GM19438 (cell line): Measurements from ENCODE around the gene SLC22A7.

ENCODE experiments used
- ATAC-seq: cut with Tn5 transposase; IDR thresholded peaks from one replicate; pipeline ENCODE4 v1.9.1; 2021; ENCODE audit warnings: low read depth; ENCODE audit not compliant: unreplicated experiment

The SLC22A7 gene

GRCh38 chr6:43264599-43265145, 33.4 kb upstream of the SLC22A7 start:
- no peak for ATAC-seq

DNA sequence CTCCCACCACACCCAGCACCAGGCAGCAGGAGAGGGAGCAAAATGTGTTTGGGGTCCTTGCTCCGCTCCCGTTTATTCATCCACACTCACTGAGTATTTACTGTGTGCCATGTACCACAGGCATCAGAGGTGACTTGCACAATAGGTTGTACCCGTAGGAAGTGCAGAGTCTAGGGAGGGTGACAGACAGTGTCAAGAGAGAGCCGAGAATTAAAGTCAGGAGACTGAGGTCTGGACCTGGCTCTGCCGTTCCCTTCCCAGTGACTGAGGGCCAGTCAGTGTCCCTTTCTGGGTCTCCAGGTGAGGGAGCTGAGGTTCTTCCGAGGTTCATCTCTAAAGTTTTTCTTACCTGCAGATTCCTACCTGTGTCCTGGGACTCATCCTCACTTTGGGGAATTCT, 32.5 kb upstream of the SLC22A7 start:
- no peak for ATAC-seq

DNA sequence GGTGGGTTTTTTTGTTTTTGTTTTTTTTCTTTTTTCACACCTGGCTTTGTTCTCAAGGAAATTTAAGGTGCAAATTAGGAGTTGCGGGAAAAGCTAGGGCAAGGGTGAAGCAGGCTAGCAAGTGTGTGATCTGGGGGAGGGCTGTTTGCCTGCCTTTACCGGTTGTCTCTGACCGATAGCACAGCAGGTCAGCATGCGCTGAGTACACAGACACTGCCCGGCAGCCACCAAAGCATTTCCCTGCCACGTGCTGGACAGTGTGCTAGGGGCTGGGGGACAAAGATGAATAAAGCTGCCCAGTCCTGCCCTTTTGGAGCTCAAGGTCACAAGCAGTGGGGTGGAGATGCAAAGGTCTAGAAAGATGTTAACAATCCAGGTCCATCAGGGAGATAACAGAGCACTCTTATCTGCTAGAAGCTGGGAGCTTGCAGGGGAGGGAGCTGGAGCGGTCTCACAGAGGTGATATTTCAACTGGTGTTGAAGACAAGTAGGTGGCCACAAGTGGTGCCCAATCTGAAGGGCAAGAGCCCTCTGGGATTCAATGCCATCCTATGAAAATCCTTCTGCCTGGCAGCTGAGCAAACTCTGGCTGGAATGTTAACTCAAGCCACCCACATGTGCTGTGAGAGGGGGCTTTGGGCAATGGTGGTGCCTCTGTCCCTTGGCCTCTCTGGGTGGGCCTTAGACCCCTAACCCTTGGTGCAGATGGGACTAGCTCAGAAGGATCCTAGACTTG, 30.3 kb upstream of the SLC22A7 start:
- no peak for ATAC-seq

- ATAC-seq = no peak
These were observed 29.7 kb upstream of the SLC22A7 start for GRCh38 chr6:43268355-43268700.

- ATAC-seq = no peak
These were observed 29.2 kb upstream of the SLC22A7 start for GRCh38 chr6:43268782-43269272.

DNA sequence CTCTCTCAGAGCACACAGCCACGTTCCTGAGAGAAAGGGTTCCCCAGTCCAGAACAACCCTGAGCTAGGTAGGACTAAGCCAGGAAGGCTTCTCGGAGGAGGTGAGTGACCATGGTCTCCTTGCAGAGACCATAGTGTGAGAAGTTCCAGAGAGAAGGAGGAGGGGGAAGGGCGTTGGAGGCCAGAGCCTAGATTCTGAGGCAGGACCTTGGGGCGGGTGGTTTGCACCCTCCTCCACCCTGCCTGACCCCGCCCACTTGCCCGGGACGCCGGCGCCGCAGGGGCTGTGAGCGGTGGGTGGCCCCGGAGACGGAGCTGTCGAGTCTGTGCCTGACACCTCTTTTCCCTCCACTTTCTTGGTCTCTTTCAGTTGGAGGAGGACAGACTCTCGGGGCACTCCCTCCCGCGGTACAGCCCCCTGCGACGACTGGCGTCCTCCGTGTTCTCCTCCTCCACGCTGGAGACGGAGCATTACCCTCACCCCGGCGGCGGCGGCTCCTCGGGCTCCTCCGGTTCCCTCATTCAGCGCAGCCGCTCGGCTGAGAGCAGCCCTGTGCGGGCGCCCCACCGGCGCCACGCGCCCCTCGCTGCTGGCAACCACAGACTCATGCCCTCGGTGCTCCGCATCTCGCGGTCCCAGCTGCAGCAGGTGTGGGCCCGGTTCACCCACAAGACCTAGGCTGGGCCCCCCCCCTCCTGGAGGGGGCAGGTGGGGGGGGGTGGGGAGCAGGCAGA, 28.6 kb upstream of the SLC22A7 start:
- ATAC-seq = no peak

DNA sequence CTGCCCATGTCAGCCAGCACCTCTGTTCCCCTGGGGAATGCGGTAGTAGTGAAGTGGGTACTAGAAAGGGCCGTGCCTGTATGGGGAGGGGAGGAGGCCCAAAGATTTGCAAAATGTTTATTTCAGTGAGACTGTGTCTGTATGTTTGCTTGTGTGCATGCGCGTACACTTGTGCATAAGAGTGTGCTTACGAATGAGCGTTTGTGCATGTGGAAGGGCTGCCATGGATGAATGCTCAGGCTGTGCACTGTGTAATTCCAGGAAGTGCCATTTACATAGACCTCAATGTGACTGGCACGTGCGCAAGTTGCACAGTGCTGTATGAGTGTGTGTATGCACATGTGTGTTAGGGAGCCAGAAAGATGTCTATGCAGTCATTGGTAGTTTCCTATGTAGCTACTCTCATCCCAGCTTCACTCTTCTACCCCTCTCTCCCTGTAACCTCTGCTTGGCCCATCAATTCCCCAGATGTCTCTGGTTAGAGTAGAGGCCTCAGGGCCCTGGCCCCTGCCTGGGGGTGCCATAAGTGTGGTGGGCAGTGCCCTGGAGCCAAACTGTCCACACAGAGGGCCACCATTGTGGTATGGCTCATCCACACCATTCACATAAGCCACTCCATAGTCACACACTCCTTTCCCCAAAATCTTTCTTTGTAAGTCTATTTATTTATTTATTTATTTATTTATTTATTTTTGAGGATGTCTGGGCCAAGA, 26.8 kb upstream of the SLC22A7 start:
- ATAC-seq = no peak

DNA sequence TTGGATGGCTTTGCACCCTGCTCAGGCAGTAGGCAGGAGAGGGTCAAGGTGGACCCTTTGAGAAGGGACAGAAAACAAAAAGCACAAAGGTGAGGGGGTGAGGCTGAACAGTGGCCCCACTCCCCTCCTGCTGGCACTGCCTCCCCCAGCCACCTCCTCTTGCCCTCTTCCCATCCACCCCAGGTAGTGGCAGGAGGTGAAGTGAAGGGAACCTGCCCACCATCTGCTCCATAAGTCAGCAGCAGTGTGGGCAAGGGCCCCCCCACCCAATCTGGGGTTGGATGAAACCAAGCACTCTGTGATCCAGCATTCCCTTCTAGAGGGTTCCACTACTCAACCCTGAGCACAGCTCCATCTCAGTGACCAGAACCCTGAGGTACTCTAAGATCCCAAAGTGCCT, 26.1 kb upstream of the SLC22A7 start:
- ATAC-seq = no peak

- ATAC-seq = no peak
These were observed 24.4 kb upstream of the SLC22A7 start for GRCh38 chr6:43273707-43274106.

- ATAC-seq = no peak
These were observed 23.7 kb upstream of the SLC22A7 start for GRCh38 chr6:43274127-43274915.

DNA sequence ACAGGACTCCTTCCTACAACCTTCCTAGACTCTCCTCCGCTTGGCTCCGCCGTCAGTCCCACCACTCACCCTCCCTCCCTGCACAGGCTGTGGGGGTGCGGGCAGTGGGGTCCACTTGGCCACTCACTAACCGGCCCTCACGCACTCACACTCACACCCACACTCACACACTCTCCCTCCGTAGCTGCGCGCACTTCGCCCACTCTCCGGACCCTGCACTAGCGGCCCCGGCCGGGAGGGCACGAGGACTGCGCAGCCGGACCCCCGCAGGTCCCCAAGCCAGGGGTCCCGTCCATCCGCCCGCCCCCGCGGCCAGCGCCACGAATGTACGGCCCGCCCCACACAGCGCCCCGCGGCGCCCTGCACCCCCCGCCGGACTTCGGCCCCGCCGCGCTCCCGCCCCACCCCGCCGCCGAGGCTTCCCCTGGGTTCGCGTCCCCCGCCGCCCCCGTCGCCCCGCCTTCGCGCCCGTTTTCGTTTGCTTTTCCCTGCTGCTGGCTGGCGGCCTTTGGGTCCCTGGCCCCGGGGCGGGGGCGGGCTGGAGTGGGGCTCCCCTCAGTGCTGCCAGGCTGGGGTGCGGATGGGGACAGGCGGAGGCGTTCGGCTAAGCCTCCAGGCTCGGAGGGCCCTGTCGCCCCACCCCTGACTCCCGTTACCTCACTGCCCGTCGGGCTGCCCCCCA, 23.0 kb upstream of the SLC22A7 start:
- ATAC-seq = no peak

GRCh38 chr6:43275801-43276576, 22.1 kb upstream of the SLC22A7 start:
- ATAC-seq = no peak

GRCh38 chr6:43276577-43277305, 21.3 kb upstream of the SLC22A7 start:
- ATAC-seq = no peak

DNA sequence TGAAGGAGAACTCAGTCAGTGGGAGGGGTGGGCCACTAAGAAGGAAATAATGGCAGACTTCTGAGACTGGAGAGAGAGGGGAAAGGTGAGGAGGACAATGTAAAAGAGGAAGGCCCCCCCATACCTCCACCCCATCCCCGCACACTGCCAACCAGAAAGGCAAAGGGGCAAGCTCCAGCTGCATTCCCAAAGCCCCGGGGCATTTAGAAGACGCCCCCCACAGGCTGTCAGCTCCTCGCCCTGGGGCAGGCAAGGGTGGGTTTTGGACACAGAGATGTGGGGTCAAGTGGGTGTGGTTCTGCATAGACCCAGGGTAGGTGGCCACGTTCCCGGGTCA, 20.8 kb upstream of the SLC22A7 start:
- no peak for ATAC-seq

- ATAC-seq = no peak
These were observed 20.2 kb upstream of the SLC22A7 start for GRCh38 chr6:43277643-43278523.

- no peak for ATAC-seq
These were observed 19.5 kb upstream of the SLC22A7 start for GRCh38 chr6:43278524-43279078.

DNA sequence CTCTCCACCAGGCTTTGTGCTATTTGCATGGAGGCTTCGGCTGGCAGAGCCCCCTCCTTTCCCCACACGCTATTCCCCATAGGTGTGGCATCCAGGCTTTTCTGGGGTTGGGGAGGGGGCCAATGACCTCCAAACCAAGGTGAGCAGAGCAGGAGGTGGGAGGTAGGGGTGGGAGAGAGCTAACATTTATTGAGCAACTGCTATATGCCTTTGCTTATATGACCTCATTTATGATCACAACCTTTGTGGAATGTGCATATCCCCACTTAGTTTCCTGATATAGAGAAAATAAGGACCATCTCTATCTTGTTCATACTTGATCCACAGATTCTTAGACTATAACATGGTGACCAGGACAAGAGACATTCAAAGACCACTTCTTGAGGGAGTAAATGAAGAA, 17.8 kb upstream of the SLC22A7 start:
- no peak for ATAC-seq
